Measurements from ENCODE around the gene CAMK1D. TPM values are rescaled to one million over a fixed set of nuclear protein-coding genes. Genes with fewer than 3 reads are reported as not detected.

Gene CAMK1D
- total RNA-seq, 2 experiments from 2014 or later: 28.8 to 35.3 TPM

GRCh38 chr10:12470719-12471118, 121.4 kb downstream of the CAMK1D start:
- ChIA-PET CTCF (no interaction called here), POLR2A (interaction anchor here (1.1 kb wide), 1 partner anchor 8 kb away, joined by 3 read pairs; no protein-coding TSS in a partner anchor)
- intact Hi-C loops (cut with DNase I, micrococcal nuclease): no loop called here
- no peak overlapping the region for H3K4me3 ChIP-seq (ENCODE audit: low read length)
- no peaks in the 10 kb centered on the region for H3K27me3 ChIP-seq (ENCODE audit: control insufficient read depth in 1 of 2, insufficient read depth in 2 of 2, low read length in 2 of 2)
- Mint-ChIP-seq H3K9me3 (peaks cover 2% of the 10 kb centered on the region), H3K4me3 (no peak overlapping the region), H3K4me1 (ENCODE audit: low read depth) (peaks cover 54% of the 10 kb centered on the region), H3K36me3 (ENCODE audit: low read depth) (peaks cover 12% of the 10 kb centered on the region), H3K27ac (no peak overlapping the region), H3K27me3 (no peaks in the 10 kb centered on the region)
- TF ChIP-seq CTCF (IDR thresholded peaks at IDR 0.05): no peak
- peaks cover 10% of the 10 kb centered on the region for H3K4me1 ChIP-seq (ENCODE audit: insufficient read depth, low read length)
- DNase-seq (no peak), ATAC-seq (ENCODE audit: poor library complexity) (no peak)
- H3K36me3 ChIP-seq (ENCODE audit: insufficient read depth, low read length): no peaks in the 10 kb centered on the region
- H3K27ac ChIP-seq (ENCODE audit: low read depth in 1 of 2, low read length in 2 of 2): no peak overlapping the region
- no peaks in the 10 kb centered on the region for H3K9me3 ChIP-seq (ENCODE audit: control insufficient read depth in 1 of 2, insufficient read depth in 1 of 2, low read length in 2 of 2)

GRCh38 chr10:12471135-12471534, 121.8 kb downstream of the CAMK1D start:
- intact Hi-C loops (cut with DNase I, micrococcal nuclease): no loop called here
- H3K27me3 ChIP-seq (ENCODE audit: control insufficient read depth in 1 of 2, insufficient read depth in 2 of 2, low read length in 2 of 2): no peaks in the 10 kb centered on the region
- no peak overlapping the region for H3K27ac ChIP-seq (ENCODE audit: low read depth in 1 of 2, low read length in 2 of 2)
- Mint-ChIP-seq H3K4me1 (ENCODE audit: low read depth) (peaks cover 51% of the 10 kb centered on the region), H3K9me3 (peaks cover 2% of the 10 kb centered on the region), H3K27me3 (no peaks in the 10 kb centered on the region), H3K4me3 (no peak overlapping the region), H3K27ac (no peak overlapping the region), H3K36me3 (ENCODE audit: low read depth) (peaks cover 13% of the 10 kb centered on the region)
- no peak for TF ChIP-seq CTCF (IDR thresholded peaks at IDR 0.05)
- ATAC-seq (ENCODE audit: poor library complexity) (no peak), DNase-seq (no peak)
- no peaks in the 10 kb centered on the region for H3K9me3 ChIP-seq (ENCODE audit: control insufficient read depth in 1 of 2, insufficient read depth in 1 of 2, low read length in 2 of 2)
- H3K4me1 ChIP-seq (ENCODE audit: insufficient read depth, low read length): peaks cover 10% of the 10 kb centered on the region
- ChIA-PET POLR2A (interaction anchor here (1.1 kb wide), 1 partner anchor 9 kb away, joined by 3 read pairs; no protein-coding TSS in a partner anchor), CTCF (no interaction called here)
- no peaks in the 10 kb centered on the region for H3K36me3 ChIP-seq (ENCODE audit: insufficient read depth, low read length)
- no peak overlapping the region for H3K4me3 ChIP-seq (ENCODE audit: low read length)

GRCh38 chr10:12473491-12473890, 124.1 kb downstream of the CAMK1D start:
- no peak for DNase-seq
- peaks cover 16% of the 10 kb centered on the region for H3K36me3 Mint-ChIP-seq (ENCODE audit: low read depth)
- ChIA-PET POLR2A (interaction anchor here (1.2 kb wide), 1 partner anchor 9 kb away, joined by 3 read pairs; no protein-coding TSS in a partner anchor), CTCF (no interaction called here)
- peak overlapping the region; percentile 24 for H3K27ac Mint-ChIP-seq
- Histone ChIP-seq H3K4me1 (ENCODE audit: insufficient read depth, low read length) (peaks cover 3% of the 10 kb centered on the region), H3K4me3 (ENCODE audit: low read length) (no peak overlapping the region), H3K36me3 (ENCODE audit: insufficient read depth, low read length) (no peaks in the 10 kb centered on the region), H3K27me3 (ENCODE audit: control insufficient read depth in 1 of 2, insufficient read depth in 2 of 2, low read length in 2 of 2) (no peaks in the 10 kb centered on the region), H3K9me3 (ENCODE audit: control insufficient read depth in 1 of 2, insufficient read depth in 1 of 2, low read length in 2 of 2) (no peaks in the 10 kb centered on the region), H3K27ac (ENCODE audit: low read depth in 1 of 2, low read length in 2 of 2) (no peak overlapping the region)
- H3K4me1 Mint-ChIP-seq (ENCODE audit: low read depth): peaks cover 44% of the 10 kb centered on the region
- H3K27me3 Mint-ChIP-seq: no peaks in the 10 kb centered on the region
- no peak for TF ChIP-seq CTCF (IDR thresholded peaks at IDR 0.05)
- H3K9me3 Mint-ChIP-seq: peaks cover 2% of the 10 kb centered on the region
- H3K4me3 Mint-ChIP-seq: no peak overlapping the region
- intact Hi-C loops (cut with DNase I, micrococcal nuclease): no loop called here
- no peak for ATAC-seq (ENCODE audit: poor library complexity)

All from CD4-positive, alpha-beta T cell (primary cell).